DMS114 treated with DMSO at 0.1 percent for 48 hours (cell line): ENCODE measurements around the gene EDC4.
"Not testable (repeated sequence)": the region's sequence is repeated elsewhere in the genome, so short reads cannot be mapped to it uniquely, and the experiment has no call there.

Experiments used
- DNase-seq: peaks from one replicate; lab custom pipeline; 2025; ENCODE audit not compliant: unreplicated experiment; lab: John Stamatoyannopoulos, UW

Gene EDC4

GRCh38 chr16:67848118-67848517 is 24.7 kb upstream of the EDC4 start:
- no peak for DNase-seq

GRCh38 chr16:67853670-67854069 is 19.2 kb upstream of the EDC4 start:
- DNase-seq, result no peak

- no peak for DNase-seq
Measured at GRCh38 chr16:67855789-67856188, 17.1 kb upstream of the EDC4 start.

GRCh38 chr16:67856927-67857546 is 15.8 kb upstream of the EDC4 start:
- no peak for DNase-seq

GRCh38 chr16:67857547-67858233 is 15.2 kb upstream of the EDC4 start:
- DNase-seq, result no peak

- DNase-seq, result no peak
Measured at GRCh38 chr16:67858500-67858899, 14.4 kb upstream of the EDC4 start.

GRCh38 chr16:67860589-67861398 is 12.1 kb upstream of the EDC4 start:
- DNase-seq, result no peak

GRCh38 chr16:67861877-67862276 is 11.0 kb upstream of the EDC4 start:
- DNase-seq, result no peak

- no peak for DNase-seq
Measured at GRCh38 chr16:67862623-67863583, 9.9 kb upstream of the EDC4 start.

GRCh38 chr16:67864044-67864443 is 8.8 kb upstream of the EDC4 start:
- DNase-seq, result not testable (repeated sequence)

GRCh38 chr16:67864594-67864993 is 8.3 kb upstream of the EDC4 start:
- no peak for DNase-seq

GRCh38 chr16:67865318-67865717 is 7.5 kb upstream of the EDC4 start:
- DNase-seq, result peak; percentile 28

GRCh38 chr16:67868290-67868689 is 4.6 kb upstream of the EDC4 start:
- DNase-seq, result no peak

- DNase-seq, result no peak
Measured at GRCh38 chr16:67869653-67870052, 3.2 kb upstream of the EDC4 start.

- no peak for DNase-seq
Measured at GRCh38 chr16:67871256-67871655, 1.6 kb upstream of the EDC4 start.

GRCh38 chr16:67872131-67872630 is 671 bp upstream of the EDC4 start:
- no peak for DNase-seq

- no peak for DNase-seq
Measured at GRCh38 chr16:67873435-67874370, 851 bp downstream of the EDC4 start.

GRCh38 chr16:67874372-67874771 is 1.5 kb downstream of the EDC4 start:
- DNase-seq, result no peak

- DNase-seq, result no peak
Measured at GRCh38 chr16:67877064-67877463, 4.2 kb downstream of the EDC4 start.

GRCh38 chr16:67878232-67878631 is 5.4 kb downstream of the EDC4 start:
- DNase-seq, result no peak
